ENCODE data around the gene GALNTL6.
"Not testable (repeated sequence)": the region's sequence is repeated elsewhere in the genome, so short reads cannot be mapped to it uniquely, and the experiment has no call there.

The GALNTL6 gene

GRCh38 chr4:172686021-172686420, 872.8 kb downstream of the GALNTL6 start:
- no peak for DNase-seq

DNA sequence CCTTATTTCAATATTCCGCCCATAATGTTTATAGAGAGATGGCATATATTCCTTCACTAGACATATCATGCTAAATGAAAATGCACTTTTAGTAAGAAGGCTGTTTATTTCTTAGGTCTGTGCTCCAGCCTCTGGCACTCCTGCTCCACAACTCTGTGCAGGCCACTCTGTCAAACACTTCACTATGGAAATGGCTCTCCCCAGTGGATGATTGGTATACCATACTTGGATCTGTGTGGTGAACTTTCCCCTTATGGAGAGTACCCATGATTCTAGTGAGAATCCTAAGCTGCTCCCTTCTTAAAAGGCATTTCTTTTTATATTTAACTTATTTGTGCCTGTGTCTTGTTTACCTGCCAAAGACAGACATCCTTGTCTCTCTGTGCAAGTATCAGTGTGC, 875.3 kb downstream of the GALNTL6 start:
- DNase-seq = no peak

DNA sequence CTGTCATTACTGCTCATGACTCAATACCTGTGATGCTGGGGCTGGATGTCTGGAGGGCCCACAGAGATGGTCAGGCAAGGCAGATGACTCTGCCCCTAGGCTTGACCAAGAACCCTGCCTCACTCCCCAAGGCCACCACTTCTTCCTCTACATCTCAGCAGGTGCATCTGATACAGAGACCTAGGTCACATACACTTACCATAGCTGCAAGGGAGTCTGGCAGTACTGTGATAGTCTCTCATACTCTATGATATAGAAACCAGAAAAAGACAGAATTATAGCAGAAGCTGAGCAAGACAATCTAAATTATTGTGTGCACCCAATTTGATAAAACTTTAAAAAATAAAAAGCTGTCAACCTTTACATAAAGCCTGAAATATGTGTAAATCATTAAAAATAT, 878.3 kb downstream of the GALNTL6 start:
- DNase-seq = no peak

GRCh38 chr4:172692701-172693100, 879.5 kb downstream of the GALNTL6 start:
- DNase-seq = no peak

DNA sequence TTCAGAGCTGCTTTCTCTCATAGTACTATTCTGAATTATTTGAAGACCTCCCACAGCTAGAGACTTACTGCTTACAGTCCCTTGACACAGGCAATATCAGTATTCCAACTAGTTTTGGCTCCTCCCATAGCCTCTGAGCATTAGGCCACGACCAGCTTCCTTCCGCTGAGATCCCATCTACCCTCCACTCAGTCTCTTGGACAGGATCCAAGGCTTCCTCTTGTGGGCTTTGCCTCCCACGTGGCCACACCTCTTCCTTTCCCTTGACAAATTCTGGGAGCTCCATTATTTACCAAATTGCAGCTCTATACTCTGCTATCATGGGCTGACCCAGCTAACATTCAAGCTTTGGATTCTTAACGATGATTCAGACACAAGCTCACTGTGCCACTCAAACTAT, 885.1 kb downstream of the GALNTL6 start:
- no peak for DNase-seq

DNA sequence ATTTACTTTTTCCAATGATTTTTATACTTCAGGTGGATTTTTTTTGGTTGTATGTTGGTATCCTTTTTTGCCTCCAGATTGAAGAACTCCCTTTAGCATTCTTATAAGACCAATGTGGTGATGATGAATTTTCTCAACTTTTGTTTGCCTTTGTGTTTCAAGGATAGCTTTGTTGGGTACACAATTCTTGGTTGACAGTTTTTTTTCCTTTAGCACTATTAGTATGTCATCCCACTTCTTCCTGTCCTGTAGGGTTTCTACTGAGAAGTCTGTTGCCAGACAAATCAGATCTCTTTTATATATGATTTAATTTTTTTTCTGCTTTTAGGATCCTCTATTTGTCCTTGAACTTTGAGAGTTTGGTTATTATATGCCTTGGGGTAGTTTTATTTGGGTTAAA, 892.4 kb downstream of the GALNTL6 start:
- no peak for DNase-seq

DNA sequence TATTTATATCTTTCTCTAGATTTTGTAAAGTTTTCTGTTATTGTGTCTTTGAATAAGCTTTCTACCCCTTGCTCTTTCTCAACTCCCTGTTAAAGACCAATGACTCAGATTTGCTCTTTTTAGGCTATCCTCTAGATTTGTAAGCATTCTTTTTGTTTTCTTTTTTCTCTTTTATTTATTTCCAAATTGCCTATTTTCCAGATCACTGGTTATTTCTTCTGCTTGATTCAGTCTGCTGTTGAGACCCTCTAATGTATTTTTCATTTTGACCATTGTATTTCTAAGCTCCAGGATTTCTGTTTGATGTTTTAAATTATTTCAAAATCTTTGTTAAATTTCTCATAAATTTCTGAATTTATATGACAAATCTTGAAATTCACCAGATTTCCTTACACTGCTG, 892.8 kb downstream of the GALNTL6 start:
- DNase-seq = no peak

DNA sequence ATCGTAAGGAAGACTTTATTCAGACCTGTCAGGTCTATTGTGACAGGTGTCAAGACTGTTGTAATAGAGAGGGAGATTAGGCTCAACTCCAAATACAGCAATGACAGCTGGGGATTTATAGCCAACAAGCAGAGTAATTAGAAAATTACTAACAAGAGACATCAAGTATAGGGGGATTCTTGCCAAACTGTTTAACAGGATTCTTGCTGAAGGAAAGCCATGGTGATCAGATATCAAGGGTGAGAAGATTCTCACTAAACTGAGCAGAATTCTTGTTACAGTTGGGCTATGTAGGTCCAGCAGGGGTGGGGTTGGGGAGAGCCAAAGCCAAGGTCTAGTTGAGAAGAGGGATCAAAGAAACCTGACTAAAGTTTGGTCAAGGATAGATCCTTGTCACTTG, 894.4 kb downstream of the GALNTL6 start:
- no peak for DNase-seq

GRCh38 chr4:172708184-172708583, 895.0 kb downstream of the GALNTL6 start:
- DNase-seq = no peak

DNA sequence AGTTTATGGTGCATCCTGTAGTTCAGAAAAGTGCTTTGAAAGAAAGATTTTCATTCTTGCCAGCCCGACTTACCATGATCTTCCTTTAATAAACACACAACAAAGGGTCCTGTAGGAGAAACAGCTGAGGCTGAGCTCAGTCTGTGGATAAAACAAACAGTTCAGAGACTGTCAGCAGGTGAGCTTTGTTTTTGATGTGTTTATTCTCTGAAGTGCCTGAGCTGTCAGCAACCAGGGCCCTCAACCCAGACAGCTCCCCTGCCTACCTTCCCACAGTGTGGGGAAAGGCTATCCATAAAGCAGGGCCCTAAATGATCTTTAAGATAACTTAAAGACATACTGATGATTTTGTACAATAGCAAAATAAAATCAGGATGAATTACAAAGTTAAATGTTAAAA, 896.2 kb downstream of the GALNTL6 start:
- DNase-seq = no peak

GRCh38 chr4:172716291-172716690, 903.1 kb downstream of the GALNTL6 start:
- DNase-seq = no peak

DNA sequence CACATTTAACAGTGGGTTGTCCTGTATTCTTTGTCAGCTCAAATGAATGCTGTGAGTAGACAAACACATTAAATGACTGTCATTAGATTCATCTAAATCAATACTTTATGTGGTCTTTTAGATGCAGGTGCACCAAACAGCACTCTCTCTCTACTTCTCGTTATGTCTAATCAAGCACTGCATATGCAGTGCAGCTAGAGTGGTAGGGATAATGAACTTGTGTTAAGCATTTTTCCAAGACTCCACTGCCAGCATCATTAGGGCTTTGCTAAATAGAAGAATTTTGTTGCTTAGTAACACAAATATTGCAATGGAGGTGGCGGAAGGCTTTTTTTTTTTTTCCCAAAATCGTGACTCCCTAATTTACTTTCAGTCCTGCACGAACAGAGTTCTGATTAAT, 908.5 kb downstream of the GALNTL6 start:
- DNase-seq = no peak

DNA sequence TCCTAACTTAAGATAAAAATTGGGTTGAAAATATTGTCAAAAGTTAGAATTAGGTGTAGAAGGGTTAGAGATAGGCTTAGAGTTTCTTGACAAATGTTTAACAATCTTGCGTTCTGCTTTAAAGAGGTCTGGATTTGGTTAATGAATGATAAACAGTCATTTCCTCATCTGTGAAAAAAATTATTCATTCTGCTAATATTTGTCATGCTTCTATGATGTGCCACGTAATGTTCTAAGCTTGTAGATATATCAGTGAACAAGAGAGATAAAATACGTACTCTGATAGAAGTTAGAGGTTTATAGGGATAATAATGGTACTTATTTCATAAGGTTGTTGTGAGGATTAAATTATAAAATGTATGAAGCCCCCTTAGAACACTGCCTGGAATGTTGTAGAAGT, 912.4 kb downstream of the GALNTL6 start:
- no peak for DNase-seq

GRCh38 chr4:172726001-172726423, 912.8 kb downstream of the GALNTL6 start:
- no peak for DNase-seq

GRCh38 chr4:172727631-172728030, 914.4 kb downstream of the GALNTL6 start:
- DNase-seq = no peak

DNA sequence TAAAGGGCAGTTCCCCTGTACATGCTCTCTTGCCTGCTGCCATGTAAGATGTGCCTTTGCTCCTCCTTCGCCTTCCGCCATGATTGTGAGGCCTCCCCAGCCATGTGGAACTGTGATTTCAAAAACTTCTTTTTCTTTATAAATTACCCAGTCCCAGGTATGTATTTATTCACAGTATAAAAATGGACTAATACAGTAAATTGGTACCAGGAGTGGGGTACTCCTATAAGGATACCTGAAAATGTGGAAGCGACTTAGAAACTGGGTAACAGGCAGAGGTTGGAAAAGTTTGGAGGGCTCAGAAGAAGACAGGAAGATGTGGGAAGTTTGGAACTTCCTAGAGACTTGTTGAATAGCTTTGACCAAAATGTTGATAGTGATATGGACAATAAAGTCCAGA, 920.4 kb downstream of the GALNTL6 start:
- DNase-seq = not testable (repeated sequence)

DNA sequence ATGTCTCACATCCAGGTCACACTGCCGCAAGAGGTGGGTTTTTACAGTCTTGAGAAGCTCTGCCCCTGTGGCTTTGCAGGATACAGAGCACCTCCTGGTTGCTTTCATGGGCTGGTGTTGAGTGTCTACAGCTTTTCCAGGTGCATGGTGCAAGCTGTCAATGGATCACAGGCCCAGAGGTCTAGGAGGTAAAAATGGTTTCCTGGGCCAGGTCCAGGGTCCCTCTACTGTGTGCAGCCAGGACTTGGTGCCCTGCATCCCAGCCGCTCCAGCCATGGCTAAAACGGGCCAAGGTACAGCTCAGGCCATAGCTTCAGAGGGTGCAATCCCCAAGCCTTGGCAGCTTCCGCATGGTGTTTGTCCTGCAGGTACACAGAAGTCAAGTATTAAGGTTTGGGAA, 921.4 kb downstream of the GALNTL6 start:
- no peak for DNase-seq

DNA sequence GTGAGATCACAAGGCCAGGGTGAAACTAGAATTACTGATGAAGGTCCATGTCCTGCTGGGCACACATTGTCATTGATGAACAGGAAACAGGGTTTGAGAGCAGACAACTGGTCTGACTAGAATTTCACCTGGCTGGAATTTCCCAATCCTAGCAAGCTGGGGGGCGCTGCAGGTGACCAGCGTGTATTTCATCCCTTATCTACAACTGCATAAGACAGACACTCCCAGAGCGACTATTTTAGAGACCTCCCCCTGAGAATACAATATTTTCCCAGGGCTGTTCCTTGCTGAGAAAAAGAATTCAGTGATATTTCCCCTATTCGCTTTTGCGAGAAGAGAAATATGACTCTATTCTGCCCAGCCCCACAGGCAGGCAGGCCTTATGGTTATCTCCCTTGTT, 922.8 kb downstream of the GALNTL6 start:
- DNase-seq = no peak

- no peak for DNase-seq
Observed at GRCh38 chr4:172740434-172740833, 927.2 kb downstream of the GALNTL6 start.

GRCh38 chr4:172750910-172751309, 937.7 kb downstream of the GALNTL6 start:
- DNase-seq = no peak

GRCh38 chr4:172751550-172751949, 938.3 kb downstream of the GALNTL6 start:
- DNase-seq = no peak

DNA sequence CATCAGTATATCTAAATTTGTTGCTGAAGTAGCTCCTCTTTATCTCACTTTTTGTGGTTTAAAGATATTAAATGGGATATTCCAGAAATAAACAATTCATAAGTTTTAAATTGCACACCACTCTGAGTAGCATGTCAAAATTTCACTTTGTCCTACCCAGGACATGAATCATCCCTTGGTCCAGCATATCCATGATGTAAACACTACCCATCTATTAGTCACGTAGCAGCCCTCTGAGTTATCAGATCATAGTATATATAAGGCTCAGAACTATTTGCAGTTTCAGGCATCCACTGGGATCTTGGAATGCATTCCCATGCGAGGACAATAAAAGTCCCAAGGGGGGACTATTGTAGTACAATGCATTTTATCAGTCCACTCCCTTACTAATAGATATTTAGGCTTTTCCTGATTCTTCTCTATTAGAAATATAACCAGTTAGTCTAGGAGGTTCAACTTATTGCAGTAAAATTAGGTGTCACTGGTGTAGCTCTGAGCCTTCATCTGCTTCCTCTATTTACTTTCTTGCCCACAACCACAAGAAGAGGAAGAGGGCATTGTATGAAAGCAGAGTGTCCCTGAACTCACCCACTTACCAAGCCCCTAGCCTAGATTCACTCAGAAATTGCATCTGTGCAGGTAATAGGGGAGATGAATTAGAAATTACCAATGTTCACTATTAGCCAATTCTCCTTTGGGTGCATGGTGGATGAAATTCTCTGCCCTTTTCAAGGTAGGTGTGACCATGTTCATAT, 945.6 kb downstream of the GALNTL6 start:
- DNase-seq = no peak

GRCh38 chr4:172760512-172760911, 947.3 kb downstream of the GALNTL6 start:
- DNase-seq = no peak

GRCh38 chr4:172762895-172763294, 949.7 kb downstream of the GALNTL6 start:
- no peak for DNase-seq

DNA sequence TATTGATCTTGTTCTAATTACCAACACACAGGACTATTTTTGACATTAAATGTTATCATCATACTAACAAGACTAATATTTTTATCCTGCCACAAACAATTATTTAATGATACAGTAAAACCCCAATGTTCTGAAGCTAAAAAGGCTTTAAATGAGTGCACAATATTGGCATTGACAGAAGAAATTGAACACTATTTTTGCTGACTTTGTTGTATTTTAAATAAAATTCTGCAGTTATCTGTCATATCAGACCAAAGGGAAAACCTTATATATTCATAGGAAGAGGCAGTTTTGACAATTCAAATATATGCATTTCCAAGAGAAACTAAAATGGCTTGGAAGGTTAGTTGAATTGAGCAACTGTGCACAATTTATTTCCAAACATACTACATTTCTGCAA, 957.6 kb downstream of the GALNTL6 start:
- no peak for DNase-seq

Measured in GDM1 (cell line).